Lower lobe of right lung (tissue), 2 donors: Measurements from ENCODE around the gene RPTOR. TPM values are rescaled to one million over a fixed set of nuclear protein-coding genes. Genes with fewer than 3 reads are reported as not detected.

Experiments
- ATAC-seq, 2 donors: fragments of 200-7000 bp; cut with Tn5 transposase; one replicate each; pipeline ENCODE4 v1.9.1; 2020 to 2022; ENCODE audit warnings: mild to moderate bottlenecking in 2 of 2, moderate library complexity in 2 of 2
- DNase-seq: peaks from one replicate; pipeline ENCODE4 v3.0.0-alpha.2; 2020
- H3K27ac ChIP-seq: fragments of 200-600 bp; one replicate; pipeline ENCODE4 v1.8.0; 2022
- H3K27me3 ChIP-seq: fragments of 200-600 bp; one replicate; pipeline ENCODE4 v1.8.0; 2022; ENCODE audit warnings: low read depth
- H3K36me3 ChIP-seq: fragments of 200-600 bp; one replicate; pipeline ENCODE4 v1.8.0; 2022; ENCODE audit warnings: mild to moderate bottlenecking
- H3K4me1 ChIP-seq: fragments of 200-600 bp; one replicate; pipeline ENCODE4 v1.8.0; 2022
- H3K4me3 ChIP-seq: fragments of 200-600 bp; one replicate; pipeline ENCODE4 v1.8.0; 2022; ENCODE audit warnings: mild to moderate bottlenecking
- H3K9me3 ChIP-seq: fragments of 200-600 bp; one replicate; pipeline ENCODE4 v1.8.0; 2022
- CTCF ChIP-seq: fragments of 200-600 bp; IDR thresholded peaks from one replicate; pipeline ENCODE4 v1.8.0; 2022; ENCODE audit warnings: antibody characterized with exemption, mild to moderate bottlenecking
- intact Hi-C: fragments of 100-400 bp; cut with DNase I; formaldehyde crosslinking; loops from one replicate; pipeline ENCODE4 v1.11.0; 2022
- total RNA-seq: library from RNA; stranded (reverse); fragmentation: NEBNext Ultra II Directional; extraction: Animal tissue kit (Norgen Biotek cat#: 25700); gene quantifications from one replicate; pipeline ENCODE4 v1.2.1, GENCODE V29; 2021
- donor health status: DM: no; HTN: yes; CAD: no; lungs with severe emphysema.

Gene RPTOR
- total RNA-seq, 1 donor from 2014 or later: 34.0 TPM

- intact Hi-C loops: no loop called here
- peak; percentile 56 for DNase-seq
- no peak overlapping the region for H3K4me3 ChIP-seq
- H3K36me3 ChIP-seq: peaks cover 5% of the 10 kb centered on the region
- H3K27ac ChIP-seq: no peak overlapping the region
- ATAC-seq: peak; percentile 78 to 82
- H3K27me3 ChIP-seq: no peaks in the 10 kb centered on the region
- peaks cover 10% of the 10 kb centered on the region for H3K4me1 ChIP-seq
- no peaks in the 10 kb centered on the region for H3K9me3 ChIP-seq
- TF ChIP-seq CTCF: peak; percentile 77
Observed at GRCh38 chr17:80866050-80866793, 321.6 kb downstream of the RPTOR start.

- intact Hi-C loops: no loop called here
- H3K9me3 ChIP-seq: no peaks in the 10 kb centered on the region
- no peaks in the 10 kb centered on the region for H3K36me3 ChIP-seq
- DNase-seq (peak; percentile 1), ATAC-seq (no peak)
- TF ChIP-seq CTCF: no peak
- H3K27ac ChIP-seq: no peak overlapping the region
- H3K27me3 ChIP-seq: no peaks in the 10 kb centered on the region
- peaks cover 24% of the 10 kb centered on the region for H3K4me1 ChIP-seq
- no peak overlapping the region for H3K4me3 ChIP-seq
Observed at GRCh38 chr17:80868022-80868609, 323.5 kb downstream of the RPTOR start.

GRCh38 chr17:80869481-80870145, 325.0 kb downstream of the RPTOR start:
- Histone ChIP-seq H3K27me3 (no peaks in the 10 kb centered on the region), H3K4me1 (peaks cover 24% of the 10 kb centered on the region), H3K4me3 (no peak overlapping the region), H3K27ac (no peak overlapping the region), H3K36me3 (peaks cover 2% of the 10 kb centered on the region), H3K9me3 (no peaks in the 10 kb centered on the region)
- DNase-seq (peak; percentile 12), ATAC-seq (no peak)
- TF ChIP-seq CTCF: no peak
- intact Hi-C loops: no loop called here

- Histone ChIP-seq H3K27me3 (no peaks in the 10 kb centered on the region), H3K36me3 (peaks cover 6% of the 10 kb centered on the region), H3K4me3 (no peak overlapping the region), H3K9me3 (no peaks in the 10 kb centered on the region), H3K27ac (no peak overlapping the region), H3K4me1 (peaks cover 24% of the 10 kb centered on the region)
- ATAC-seq (no peak), DNase-seq (peak; percentile 13)
- intact Hi-C loops: no loop called here
- TF ChIP-seq CTCF: no peak
Observed at GRCh38 chr17:80870401-80870800, 325.8 kb downstream of the RPTOR start.

- DNase-seq: peak; percentile 55
- no peaks in the 10 kb centered on the region for H3K27me3 ChIP-seq
- TF ChIP-seq CTCF: no peak
- H3K27ac ChIP-seq: no peak overlapping the region
- H3K4me3 ChIP-seq: no peak overlapping the region
- no peaks in the 10 kb centered on the region for H3K9me3 ChIP-seq
- peaks cover 22% of the 10 kb centered on the region for H3K4me1 ChIP-seq
- intact Hi-C loops: no loop called here
- no peak for ATAC-seq
- H3K36me3 ChIP-seq: peaks cover 6% of the 10 kb centered on the region
Observed at GRCh38 chr17:80871341-80871740, 326.7 kb downstream of the RPTOR start.
